HUES48 (cell line): ENCODE data around the gene COX6B2.
A peak's percentile ranks its signal among the peaks of the same experiment; 100 is the strongest.

ENCODE experiments used
- H3K27ac ChIP-seq: one replicate; pipeline ENCODE4 v1.7.0; 2013; ENCODE audit warnings: low read depth, low read length, inconsistent platforms
- H3K27me3 ChIP-seq: 2 replicates; pipeline ENCODE4 v1.6.1; 2013; ENCODE audit warnings: mild to moderate bottlenecking, low read length; ENCODE audit not compliant: control insufficient read depth, insufficient read depth
- H3K36me3 ChIP-seq: 2 replicates; pipeline ENCODE4 v1.6.1; 2013; ENCODE audit warnings: low read length; ENCODE audit not compliant: control insufficient read depth, insufficient read depth
- H3K4me1 ChIP-seq: 2 replicates; pipeline ENCODE4 v1.6.1; 2013; ENCODE audit warnings: mild to moderate bottlenecking, low read length; ENCODE audit not compliant: control insufficient read depth, insufficient read depth
- H3K4me3 ChIP-seq: 2 replicates; pipeline ENCODE4 v1.5.1; 2013; ENCODE audit warnings: mild to moderate bottlenecking, low read depth, low read length
- H3K9ac ChIP-seq: 2 replicates; pipeline ENCODE4 v1.6.1; 2013; ENCODE audit warnings: mild to moderate bottlenecking, low read depth, low read length, moderate library complexity
- H3K9me3 ChIP-seq: 2 replicates; pipeline ENCODE4 v1.6.1; 2013; ENCODE audit warnings: low read length; ENCODE audit not compliant: control insufficient read depth, insufficient read depth

The COX6B2 gene

DNA sequence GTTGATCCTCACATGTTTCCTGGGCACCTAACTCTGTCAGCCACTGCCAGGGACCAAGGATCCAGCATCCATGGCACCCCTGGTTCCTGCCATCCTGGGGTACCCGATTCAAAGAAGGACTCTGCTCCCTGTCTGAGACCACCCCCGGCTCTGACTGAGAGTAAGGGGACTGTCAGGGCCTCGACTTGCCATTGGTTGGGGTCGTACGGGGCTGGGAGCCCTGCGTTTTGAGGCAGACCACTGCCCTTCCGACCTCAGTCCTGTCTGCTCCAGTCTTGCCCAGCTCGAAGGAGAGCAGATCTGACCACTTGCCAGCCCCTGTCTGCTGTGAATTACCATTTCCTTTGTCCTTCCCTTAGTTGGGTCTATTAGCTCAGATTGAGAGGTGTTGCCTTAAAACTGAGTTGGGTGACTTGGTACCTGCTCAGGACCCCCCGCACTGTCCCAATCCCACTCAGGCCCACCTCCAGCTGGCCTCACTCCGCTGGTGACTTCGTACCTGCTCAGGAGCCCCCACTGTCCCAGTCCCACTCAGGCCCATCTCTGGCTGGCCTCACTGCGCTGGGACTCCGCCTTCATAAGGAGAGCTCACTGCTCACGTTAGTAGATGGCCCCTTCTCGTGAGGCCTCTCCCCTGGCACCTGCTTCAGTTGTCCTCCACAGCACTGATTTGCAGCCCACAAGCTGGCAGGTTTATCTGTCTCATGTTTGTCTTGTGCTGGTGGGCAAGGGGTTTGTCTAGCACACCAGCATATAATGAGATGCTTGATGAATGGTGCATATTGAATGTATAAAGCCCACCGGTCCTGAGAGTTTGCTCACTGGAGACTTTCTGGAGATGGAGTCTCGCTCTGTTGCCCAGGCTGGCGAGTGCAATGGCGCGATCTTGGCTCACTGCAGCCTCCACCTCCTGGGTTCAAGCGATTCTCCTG is 35.1 kb upstream of the COX6B2 start:
- Histone ChIP-seq H3K36me3 (peaks cover 39% of the 10 kb centered on the region), H3K27ac (no peak overlapping the region)

DNA sequence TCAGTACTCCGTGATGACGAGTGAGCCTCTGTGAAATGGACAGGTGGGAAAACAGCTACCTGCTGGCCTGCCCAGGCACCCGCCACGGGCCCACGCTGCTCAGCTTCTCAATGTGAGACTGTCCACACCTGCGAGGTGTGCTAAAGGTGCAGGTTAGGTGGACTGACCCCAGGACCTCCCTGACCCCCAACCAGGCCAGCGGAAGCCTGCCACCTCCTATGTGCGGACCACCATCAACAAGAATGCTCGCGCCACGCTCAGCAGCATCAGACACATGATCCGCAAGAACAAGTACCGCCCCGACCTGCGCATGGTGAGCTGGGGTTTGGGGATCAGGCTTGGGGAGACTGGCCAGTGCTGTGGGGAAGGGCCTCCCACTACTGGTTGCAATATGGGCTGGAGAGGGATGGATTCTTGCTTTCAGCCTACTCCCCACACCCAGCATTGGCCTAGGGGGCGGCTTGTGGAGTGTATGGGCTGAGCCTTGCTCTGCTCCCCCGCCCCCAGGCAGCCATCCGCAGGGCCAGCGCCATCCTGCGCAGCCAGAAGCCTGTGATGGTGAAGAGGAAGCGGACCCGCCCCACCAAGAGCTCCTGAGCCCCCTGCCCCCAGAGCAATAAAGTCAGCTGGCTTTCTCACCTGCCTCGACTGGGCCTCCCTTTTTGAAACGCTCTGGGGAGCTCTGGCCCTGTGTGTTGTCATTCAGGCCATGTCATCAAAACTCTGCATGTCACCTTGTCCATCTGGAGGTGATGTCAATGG is 33.4 kb upstream of the COX6B2 start:
- Histone ChIP-seq H3K4me1 (peaks cover 45% of the 10 kb centered on the region), H3K27me3 (no peaks in the 10 kb centered on the region), H3K27ac (no peak overlapping the region), H3K4me3 (peak overlapping the region; percentile 94), H3K9ac (no peak overlapping the region), H3K9me3 (no peaks in the 10 kb centered on the region), H3K36me3 (peaks cover 39% of the 10 kb centered on the region)

More for the DNA sequence above, 35.1 kb upstream of the COX6B2 start:
- Histone ChIP-seq H3K4me3 (no peak overlapping the region), H3K9me3 (no peaks in the 10 kb centered on the region), H3K27me3 (no peaks in the 10 kb centered on the region), H3K9ac (no peak overlapping the region), H3K4me1 (peaks cover 45% of the 10 kb centered on the region)

DNA sequence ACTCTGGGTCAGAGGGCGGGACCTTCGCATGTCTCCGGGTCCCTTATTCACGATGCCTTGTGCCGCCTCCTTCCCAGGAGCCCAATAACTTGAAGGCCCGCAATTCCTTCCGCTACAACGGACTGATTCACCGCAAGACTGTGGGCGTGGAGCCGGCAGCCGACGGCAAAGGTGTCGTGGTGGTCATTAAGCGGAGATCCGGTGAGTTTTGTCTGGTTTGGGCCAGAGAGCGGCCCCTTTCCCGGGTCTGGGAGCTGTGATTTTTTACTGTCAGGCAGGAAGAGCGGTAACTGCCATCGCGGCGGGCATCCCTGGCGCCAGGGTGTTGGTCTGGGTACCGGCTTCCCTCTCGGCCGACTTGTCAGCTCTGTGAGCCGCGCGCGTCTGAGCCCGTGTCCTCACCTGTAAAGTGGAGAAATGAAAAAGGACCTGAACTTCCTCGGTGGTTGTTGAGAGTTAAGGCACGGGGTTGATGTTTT is 32.0 kb upstream of the COX6B2 start:
- peaks cover 34% of the 10 kb centered on the region for H3K4me1 ChIP-seq

DNA sequence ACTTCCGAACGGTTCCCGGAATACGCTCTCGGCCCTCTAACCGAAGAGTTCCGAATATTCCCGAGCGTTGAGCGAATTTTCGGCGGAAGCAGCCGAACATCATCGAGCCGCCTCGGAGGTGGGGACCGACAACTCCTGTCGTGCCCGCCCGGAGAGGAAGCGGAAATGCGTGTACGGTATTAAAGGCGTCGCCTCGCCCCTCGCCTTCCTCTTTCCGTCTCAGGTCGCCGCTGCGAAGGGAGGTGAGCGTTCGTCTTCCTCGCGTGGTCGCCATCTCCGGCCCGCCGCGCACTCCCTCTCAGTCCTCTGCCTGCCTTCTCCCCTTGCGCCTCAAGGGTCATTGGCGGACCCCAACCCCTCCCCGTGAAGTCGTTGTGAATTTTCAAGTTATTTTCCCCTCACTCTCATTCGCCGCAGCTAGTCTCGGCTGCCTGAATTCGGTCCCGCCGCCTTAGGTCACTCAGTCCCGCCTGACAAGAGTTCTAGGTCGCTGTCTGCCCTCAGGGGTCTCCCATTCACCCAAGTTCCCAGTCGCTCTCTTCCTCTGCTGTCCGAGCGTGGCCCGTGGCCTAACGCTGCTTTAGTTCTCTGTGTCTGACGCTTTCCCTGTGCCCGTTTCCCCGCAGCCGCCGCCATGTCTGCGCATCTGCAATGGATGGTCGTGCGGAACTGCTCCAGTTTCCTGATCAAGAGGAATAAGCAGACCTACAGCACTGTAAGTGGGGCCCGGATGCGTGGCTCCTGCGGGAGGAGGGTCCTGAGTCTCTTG is 31.4 kb upstream of the COX6B2 start, which contains the start of gene RPL28:
TSS of gene RPL28 (plus strand) at position 209 of the 769 bp plus-strand sequence. CDS start at position 635, 426 bp downstream.
- Histone ChIP-seq H3K9ac (peak within 1 kb of the TSS; percentile 85), H3K4me3 (peak within 1 kb of the TSS; percentile 94), H3K27me3 (no peaks in the 10 kb centered on the region; the same call in 1 of the 2 replicates)

More for the DNA sequence above, 32.0 kb upstream of the COX6B2 start:
- Histone ChIP-seq H3K27ac (peak overlapping the region; percentile 78), H3K36me3 (peaks cover 39% of the 10 kb centered on the region), H3K27me3 (no peaks in the 10 kb centered on the region; the same call in 1 of the 2 replicates), H3K9me3 (no peaks in the 10 kb centered on the region), H3K9ac (peak overlapping the region; percentile 85), H3K4me3 (peak overlapping the region; percentile 94)

DNA sequence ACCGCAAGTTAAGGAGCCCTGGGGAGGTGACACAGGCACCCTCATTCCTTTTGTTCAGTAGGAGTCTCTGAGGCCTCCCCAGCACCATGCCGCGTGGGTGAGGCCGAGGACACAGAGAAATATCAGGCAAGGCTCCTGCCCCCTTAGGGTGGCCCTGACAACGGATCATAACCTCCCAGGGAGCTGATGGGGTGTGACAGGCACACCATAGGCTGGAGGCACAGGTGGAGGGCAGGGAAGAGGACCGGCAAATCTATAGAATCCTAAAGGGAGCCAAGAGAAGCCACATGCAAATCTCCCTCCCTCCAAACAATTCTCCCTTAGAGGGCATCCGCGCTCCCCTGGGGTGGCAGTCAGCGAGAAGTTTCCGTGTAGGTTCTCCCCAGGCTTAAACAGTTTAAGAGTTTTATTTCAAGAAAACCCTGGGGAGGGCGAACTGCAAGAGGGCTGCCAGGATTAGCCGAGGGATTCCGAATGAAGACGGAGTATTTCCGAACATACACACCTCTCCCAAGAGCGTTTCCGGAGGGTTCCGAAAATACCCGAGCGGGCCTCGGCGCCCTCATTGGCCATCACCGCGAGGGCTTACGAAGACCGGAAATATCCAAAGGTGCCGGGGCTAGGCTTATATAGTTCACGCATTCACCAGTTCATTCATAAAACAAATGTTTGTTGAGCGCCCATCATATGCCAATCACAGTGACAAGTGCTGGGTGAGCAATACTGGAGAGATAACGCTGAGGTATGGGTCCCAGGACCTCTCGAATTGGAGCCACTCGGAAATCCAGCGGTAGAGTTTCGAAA is 30.6 kb upstream of the COX6B2 start:
- H3K27me3 ChIP-seq, result no peaks in the 10 kb centered on the region; the same call in 1 of the 2 replicates
- peaks cover 39% of the 10 kb centered on the region for H3K36me3 ChIP-seq
- no peaks in the 10 kb centered on the region for H3K9me3 ChIP-seq
- H3K4me3 ChIP-seq, result peak overlapping the region; percentile 94
- peaks cover 29% of the 10 kb centered on the region for H3K4me1 ChIP-seq
- peak overlapping the region; percentile 91 for H3K27ac ChIP-seq
- H3K9ac ChIP-seq, result peak overlapping the region; percentile 77

More for the DNA sequence above, 31.4 kb upstream of the COX6B2 start, which contains the start of gene RPL28:
- Histone ChIP-seq H3K4me1 (peaks cover 29% of the 10 kb centered on the region), H3K36me3 (peaks cover 39% of the 10 kb centered on the region), H3K27ac (peak within 1 kb of the TSS; percentile 91), H3K9me3 (no peaks in the 10 kb centered on the region)

DNA sequence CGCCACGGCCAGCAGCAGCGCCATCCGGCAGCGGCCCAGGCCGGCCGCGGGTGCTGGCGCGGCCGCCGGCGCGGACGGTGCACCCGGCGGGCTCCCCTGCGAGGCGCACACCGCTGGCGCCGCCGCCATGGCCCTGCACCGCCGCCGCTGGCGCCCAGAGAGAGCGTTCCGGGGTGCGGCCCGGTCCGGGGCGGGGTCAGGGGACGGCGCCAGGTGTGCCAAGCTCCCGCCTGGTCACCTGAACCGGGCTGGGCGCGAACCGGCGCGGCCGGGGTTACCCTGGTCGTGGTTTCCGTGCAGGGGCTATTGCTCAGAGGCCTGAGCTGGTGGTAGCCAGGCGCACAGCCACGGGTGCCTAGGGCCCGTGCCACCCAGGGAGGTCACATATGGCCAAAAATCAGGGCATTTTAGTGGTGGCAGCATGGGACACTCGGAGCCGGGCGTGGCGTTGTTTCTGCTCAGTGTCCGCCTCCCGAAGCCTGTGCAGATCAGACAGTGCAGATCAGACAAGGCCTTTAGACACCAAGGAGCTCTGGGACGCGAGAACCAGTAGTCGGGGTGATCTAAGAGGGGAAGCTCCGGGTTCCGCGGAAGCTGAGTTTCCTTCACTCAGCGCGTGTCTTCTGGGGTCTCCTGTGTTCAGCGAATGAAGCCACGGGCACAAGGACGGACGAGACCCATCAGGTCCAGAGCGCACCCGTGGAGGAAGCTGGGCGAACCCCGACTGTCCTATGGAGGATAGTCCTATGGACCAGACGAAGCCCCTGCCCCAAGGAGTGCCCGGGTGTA is 29.8 kb upstream of the COX6B2 start, which contains the start of gene TMEM238:
TSS of gene TMEM238 (minus strand) at position 162 of the 789 bp plus-strand sequence. CDS start at position 129, 33 bp downstream.
- Histone ChIP-seq H3K36me3 (peaks cover 32% of the 10 kb centered on the region), H3K27me3 (no peaks in the 10 kb centered on the region; the same call in 1 of the 2 replicates), H3K9ac (peak within 1 kb of the TSS; percentile 36), H3K27ac (peak within 1 kb of the TSS; percentile 91), H3K4me3 (peak within 1 kb of the TSS; percentile 94), H3K9me3 (no peaks in the 10 kb centered on the region), H3K4me1 (peaks cover 29% of the 10 kb centered on the region)

DNA sequence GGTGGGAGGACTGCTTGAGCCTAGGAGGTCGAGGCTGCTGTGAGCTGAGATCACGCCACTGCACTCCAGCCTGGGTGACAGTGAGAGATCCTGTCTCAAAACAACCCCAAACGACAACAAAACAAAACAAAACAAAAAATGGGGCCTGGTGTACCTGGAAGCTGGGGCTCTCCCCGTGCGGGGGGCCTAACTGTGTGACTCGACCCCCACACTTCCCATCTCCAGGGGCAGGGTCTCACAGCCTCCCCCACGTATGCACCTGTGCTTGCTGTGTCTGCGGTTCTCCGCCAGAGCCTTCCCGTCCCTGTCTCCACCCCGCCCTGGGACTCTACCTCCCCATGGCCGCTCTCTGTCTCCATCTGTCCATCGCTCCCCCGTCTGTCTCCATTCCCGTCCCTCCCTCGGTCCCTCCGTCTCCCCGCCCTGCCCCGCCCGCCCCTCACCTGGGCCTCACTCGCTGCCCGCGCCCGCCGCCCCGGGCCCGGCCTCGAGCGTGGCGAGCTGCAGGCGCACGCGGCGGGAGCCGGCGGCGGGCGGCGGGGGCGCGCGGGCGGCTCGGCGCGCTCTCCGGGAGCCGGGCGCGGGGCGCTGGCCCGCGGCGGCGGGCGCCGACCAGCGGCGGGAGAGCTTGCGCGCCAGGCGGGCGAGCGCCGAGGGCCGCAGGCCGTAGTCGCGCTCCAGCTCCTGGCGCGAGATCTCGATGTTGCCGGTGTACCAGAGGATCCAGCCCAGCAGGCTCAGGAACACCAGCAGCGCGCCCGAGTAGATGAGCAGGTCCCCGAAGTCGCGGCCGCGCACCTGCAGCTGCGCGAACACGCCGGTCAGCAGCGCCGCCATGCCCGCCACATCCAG is 29.0 kb upstream of the COX6B2 start:
- Histone ChIP-seq H3K9me3 (no peaks in the 10 kb centered on the region), H3K4me1 (peaks cover 23% of the 10 kb centered on the region), H3K4me3 (peak overlapping the region; percentile 94), H3K9ac (peak overlapping the region; percentile 36; the same call in 1 of the 2 replicates), H3K27ac (no peak overlapping the region), H3K27me3 (no peaks in the 10 kb centered on the region; the same call in 1 of the 2 replicates), H3K36me3 (peaks cover 24% of the 10 kb centered on the region)

DNA sequence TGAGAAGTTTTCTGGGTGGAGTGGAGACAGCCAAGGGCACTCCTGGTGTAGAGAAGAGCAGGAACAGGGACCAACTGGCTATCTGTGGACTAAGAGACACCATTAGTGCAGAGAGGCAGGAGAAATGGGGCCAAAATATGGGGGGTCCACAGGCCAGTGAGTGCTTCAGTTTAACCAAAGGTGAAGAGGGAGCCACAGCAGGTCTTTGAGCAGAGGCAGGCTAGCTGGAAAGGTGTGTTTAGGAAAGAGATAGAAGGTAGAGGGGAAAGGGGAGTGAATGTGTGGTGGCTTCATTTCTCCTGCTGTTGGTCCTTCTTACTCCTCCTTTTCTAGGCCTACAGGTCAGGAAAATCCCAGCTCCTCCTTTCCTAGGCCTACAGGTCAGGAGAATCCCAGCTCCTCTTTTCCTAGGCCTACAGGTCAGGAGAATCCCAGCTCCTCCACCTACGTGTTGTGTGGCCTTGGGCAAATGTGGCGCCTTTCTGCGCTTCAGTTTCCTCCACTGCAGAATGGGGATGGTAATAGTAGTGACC is 28.1 kb upstream of the COX6B2 start:
- Histone ChIP-seq H3K27ac (no peak overlapping the region), H3K4me3 (no peak overlapping the region), H3K4me1 (peaks cover 19% of the 10 kb centered on the region), H3K9ac (no peak overlapping the region), H3K36me3 (peaks cover 15% of the 10 kb centered on the region), H3K27me3 (peaks cover 5% of the 10 kb centered on the region), H3K9me3 (no peaks in the 10 kb centered on the region)
